Activated CD4-positive, alpha-beta memory T cell treated with anti-CD3 and anti-CD28 coated beads, Interleukin-2, amount 10 ng/mL, durations not matched to agents 7 days and 5 days (primary cell): ENCODE measurements around the gene SLC26A6. TPM values are rescaled to one million over a fixed set of nuclear protein-coding genes. Genes with fewer than 3 reads are reported as not detected.

Source experiments
- CTCF ChIA-PET: fragments of 350-600 bp; sonication (Branson Sonifier 250); formaldehyde crosslinking; loops from one replicate; lab custom pipeline; 2021; ENCODE audit warnings: antibody characterized with exemption, inconsistent platforms; lab: Charles Lee
- POLR2A ChIA-PET: fragments of 350-600 bp; sonication (Branson Sonifier 250); formaldehyde crosslinking; loops from one replicate; lab custom pipeline; 2021; ENCODE audit warnings: antibody characterized with exemption; lab: Charles Lee
- DNase-seq: peaks from one replicate; pipeline ENCODE4 v3.0.0-alpha.2; 2020
- H3K27ac Mint-ChIP-seq: one replicate; pipeline ENCODE4 v1.8.0; 2021; ENCODE audit warnings: mild to moderate bottlenecking, mixed read lengths
- H3K27me3 Mint-ChIP-seq: one replicate; pipeline ENCODE4 v1.8.0; 2021; ENCODE audit warnings: mixed read lengths
- H3K36me3 Mint-ChIP-seq: one replicate; pipeline ENCODE4 v1.8.0; 2021; ENCODE audit warnings: low read depth, mixed read lengths
- H3K4me1 Mint-ChIP-seq: one replicate; pipeline ENCODE4 v1.8.0; 2021; ENCODE audit warnings: mixed read lengths
- H3K4me3 Mint-ChIP-seq: one replicate; pipeline ENCODE4 v1.8.0; 2021; ENCODE audit warnings: mild to moderate bottlenecking, mixed read lengths
- H3K9me3 Mint-ChIP-seq: one replicate; pipeline ENCODE4 v1.8.0; 2021; ENCODE audit warnings: mixed read lengths
- total RNA-seq, 2 experiments: library from RNA; stranded (reverse); gene quantifications; one replicate each; pipeline ENCODE4 v1.2.3, GENCODE V29; 2021

The SLC26A6 gene
- total RNA-seq, 2 experiments from 2014 or later = 55.4 to 56.0 TPM

DNA sequence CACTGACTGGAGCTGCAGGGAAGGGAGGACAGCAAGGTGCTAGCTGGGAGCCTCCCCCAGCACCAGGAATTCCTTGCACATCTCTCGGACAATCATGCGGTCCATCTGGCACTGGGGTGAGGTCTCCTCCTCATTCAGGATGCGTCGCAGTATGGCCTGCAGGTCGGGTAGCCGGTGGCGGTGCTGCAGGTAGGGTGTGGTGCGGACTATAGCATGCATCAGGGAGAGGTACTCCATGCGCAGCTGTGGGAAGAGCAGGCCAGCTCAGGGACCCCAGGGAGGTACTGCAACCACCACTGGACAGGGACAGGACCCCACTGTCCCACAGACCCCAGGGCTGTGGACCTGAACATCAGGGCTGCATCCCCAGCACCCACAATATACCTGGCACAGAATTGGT is 39.2 kb upstream of the SLC26A6 start:
- H3K4me1 Mint-ChIP-seq = peaks cover 7% of the 10 kb centered on the region
- no peak overlapping the region for H3K27ac Mint-ChIP-seq
- DNase-seq = no peak
- H3K36me3 Mint-ChIP-seq = peaks cover 45% of the 10 kb centered on the region
- POLR2A ChIA-PET = interaction anchor here (0.8 to 1.6 kb wide), 7 partner anchors 9 to 302 kb away, joined by 3 to 5 read pairs (median 4); partner anchors contain the start of genes CELSR3 and SLC26A6
- H3K9me3 Mint-ChIP-seq = no peaks in the 10 kb centered on the region
- no peaks in the 10 kb centered on the region for H3K27me3 Mint-ChIP-seq
- CTCF ChIA-PET = interaction anchor here (0.5 to 1.4 kb wide), 2 partner anchors 9 to 12 kb away, joined by 3 to 5 read pairs; no protein-coding TSS in a partner anchor
- no peak overlapping the region for H3K4me3 Mint-ChIP-seq

DNA sequence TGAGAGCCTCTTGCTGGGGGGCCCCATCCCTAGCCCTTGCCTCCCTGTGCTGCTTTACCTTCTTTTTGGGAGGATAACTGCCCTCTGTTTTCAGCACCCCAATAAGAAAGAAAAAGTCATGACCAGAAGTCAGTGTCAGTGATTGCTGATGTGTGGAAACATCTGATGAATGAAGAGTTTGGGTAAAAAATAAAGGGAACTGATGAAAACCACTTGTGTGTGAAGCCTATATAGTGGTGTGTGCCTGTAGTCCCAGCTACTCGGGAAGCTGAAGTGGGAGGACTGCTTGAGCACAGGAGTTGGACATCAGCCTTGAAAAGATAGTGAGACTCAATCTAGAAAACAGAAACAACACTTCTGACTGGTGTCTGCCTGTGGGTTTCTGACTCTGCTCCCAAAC is 37.3 kb upstream of the SLC26A6 start:
- no peak for DNase-seq
- H3K4me3 Mint-ChIP-seq = no peak overlapping the region
- ChIA-PET POLR2A (no interaction called here), CTCF (no interaction called here)
- H3K27me3 Mint-ChIP-seq = no peaks in the 10 kb centered on the region
- no peaks in the 10 kb centered on the region for H3K4me1 Mint-ChIP-seq
- no peaks in the 10 kb centered on the region for H3K9me3 Mint-ChIP-seq
- H3K27ac Mint-ChIP-seq = no peak overlapping the region
- peaks cover 30% of the 10 kb centered on the region for H3K36me3 Mint-ChIP-seq

DNA sequence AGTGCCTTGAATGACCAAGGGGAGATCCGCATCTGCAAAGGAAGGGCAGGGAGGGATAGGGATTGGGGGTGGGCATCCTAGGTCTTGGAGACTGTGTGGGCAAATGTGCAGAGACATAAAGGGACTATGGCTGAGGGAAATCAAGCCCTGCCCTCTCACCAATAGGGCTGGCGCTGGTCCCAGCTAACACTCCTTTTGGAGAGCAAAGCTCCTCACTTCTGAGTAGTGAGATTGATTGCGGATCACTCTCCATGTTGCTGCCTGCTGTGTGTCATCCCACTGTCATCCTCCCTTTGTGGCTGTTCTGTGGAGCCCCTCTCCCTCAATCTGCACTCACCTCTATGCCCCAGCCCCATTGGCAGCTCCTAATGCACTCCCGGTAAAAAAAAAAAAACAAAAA is 29.7 kb upstream of the SLC26A6 start:
- H3K36me3 Mint-ChIP-seq = peaks cover 8% of the 10 kb centered on the region
- H3K27ac Mint-ChIP-seq = no peak overlapping the region
- peaks cover 23% of the 10 kb centered on the region for H3K4me1 Mint-ChIP-seq
- no peak overlapping the region for H3K4me3 Mint-ChIP-seq
- H3K27me3 Mint-ChIP-seq = peaks cover 4% of the 10 kb centered on the region
- ChIA-PET CTCF (interaction anchor here (0.9 to 2.1 kb wide), 7 partner anchors 10 to 429 kb away, joined by 3 to 6 read pairs (median 4); partner anchors contain the start of genes IP6K2, NCKIPSD, QRICH1 and UQCRC1), POLR2A (interaction anchor here (1.1 to 2.3 kb wide), 4 partner anchors 9 to 428 kb away, joined by 3 to 7 read pairs (median 4); no protein-coding TSS in a partner anchor)
- no peak for DNase-seq
- no peaks in the 10 kb centered on the region for H3K9me3 Mint-ChIP-seq

DNA sequence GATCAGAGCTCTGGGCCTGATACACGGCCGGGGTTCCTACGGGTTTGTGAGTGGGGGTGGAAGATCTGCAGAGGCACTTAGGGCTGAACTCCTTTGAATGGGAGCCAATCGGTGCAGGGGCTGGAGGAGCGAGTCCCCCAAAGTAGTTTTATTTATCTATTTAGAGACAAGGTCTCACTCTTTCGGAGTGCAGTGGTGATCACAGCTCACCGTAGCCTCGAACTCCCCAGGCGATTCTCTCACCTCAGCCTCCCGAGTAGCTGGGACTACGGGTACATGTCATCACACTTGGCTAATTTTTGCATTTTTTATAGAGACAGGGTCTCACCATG is 29.0 kb upstream of the SLC26A6 start:
- POLR2A ChIA-PET = interaction anchor here (0.7 to 2.3 kb wide), 5 partner anchors 10 to 430 kb away, joined by 3 to 7 read pairs (median 4); partner anchors contain the start of gene QRICH1
- Mint-ChIP-seq H3K9me3 (no peaks in the 10 kb centered on the region), H3K27ac (no peak overlapping the region)

DNA sequence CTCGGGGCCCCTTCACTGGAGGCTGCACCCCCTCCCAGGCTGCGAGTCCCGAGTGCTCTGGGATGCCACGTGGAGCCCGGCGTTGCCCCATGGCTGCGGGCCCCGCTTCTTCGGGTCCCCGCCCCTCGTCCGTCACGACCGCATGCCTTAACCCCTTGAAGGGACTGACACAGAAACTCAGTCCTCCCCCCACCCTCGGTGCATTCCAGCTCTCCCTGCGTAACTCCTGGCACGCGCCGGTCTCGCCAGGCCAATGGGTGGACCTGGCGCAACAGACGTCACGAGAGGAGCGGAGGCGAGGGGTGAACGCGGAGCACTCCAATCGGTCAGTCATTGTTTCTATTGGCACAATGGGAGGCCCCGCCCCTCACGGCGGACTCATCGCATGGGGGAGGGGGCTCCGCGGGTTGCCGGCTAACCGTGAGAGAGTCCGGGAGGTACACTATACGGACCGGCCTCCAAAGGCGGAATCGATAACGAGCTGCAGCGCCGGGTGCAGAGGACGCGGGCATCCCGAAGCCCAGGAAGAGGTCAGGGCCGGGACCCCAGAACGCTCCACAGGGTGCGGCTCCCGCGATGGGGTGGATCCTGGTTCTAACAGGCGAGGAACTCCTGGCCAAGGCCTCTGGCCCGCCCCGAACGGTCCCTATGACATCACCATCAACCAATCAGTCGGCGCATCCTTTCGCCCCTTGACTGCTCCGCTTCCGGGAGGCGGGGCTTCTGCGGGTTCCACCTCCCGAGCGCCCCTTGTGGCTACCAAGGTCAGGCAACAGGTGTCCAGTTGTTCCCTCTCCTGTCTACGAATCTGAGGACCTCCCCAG is 28.4 kb upstream of the SLC26A6 start:
- CTCF ChIA-PET = interaction anchor here (0.8 to 3.5 kb wide), 12 partner anchors 8 to 430 kb away, joined by 3 to 19 read pairs (median 4); partner anchors contain the start of genes IP6K2, NCKIPSD, QRICH1 and SLC26A6
- no peaks in the 10 kb centered on the region for H3K9me3 Mint-ChIP-seq
- peak; percentile 97 for DNase-seq
- POLR2A ChIA-PET = interaction anchor here (0.7 to 2.8 kb wide), 11 partner anchors 11 to 476 kb away, joined by 3 to 25 read pairs (median 3); partner anchors contain the start of genes CDC25A, PFKFB4, QRICH1 and SLC26A6
- H3K36me3 Mint-ChIP-seq = peaks cover 8% of the 10 kb centered on the region
- H3K27me3 Mint-ChIP-seq = peaks cover 4% of the 10 kb centered on the region
- H3K27ac Mint-ChIP-seq = peak overlapping the region; percentile 78
- H3K4me3 Mint-ChIP-seq = peak overlapping the region; percentile 81
- H3K4me1 Mint-ChIP-seq = peaks cover 23% of the 10 kb centered on the region

More for the DNA sequence above, 29.0 kb upstream of the SLC26A6 start:
- Mint-ChIP-seq H3K4me1 (peaks cover 23% of the 10 kb centered on the region), H3K4me3 (peak overlapping the region; percentile 81), H3K36me3 (peaks cover 8% of the 10 kb centered on the region), H3K27me3 (peaks cover 4% of the 10 kb centered on the region)
- no peak for DNase-seq
- CTCF ChIA-PET = interaction anchor here (0.9 to 3.5 kb wide), 9 partner anchors 9 to 430 kb away, joined by 3 to 19 read pairs (median 4); partner anchors contain the start of genes IP6K2, NCKIPSD, QRICH1 and SLC26A6

DNA sequence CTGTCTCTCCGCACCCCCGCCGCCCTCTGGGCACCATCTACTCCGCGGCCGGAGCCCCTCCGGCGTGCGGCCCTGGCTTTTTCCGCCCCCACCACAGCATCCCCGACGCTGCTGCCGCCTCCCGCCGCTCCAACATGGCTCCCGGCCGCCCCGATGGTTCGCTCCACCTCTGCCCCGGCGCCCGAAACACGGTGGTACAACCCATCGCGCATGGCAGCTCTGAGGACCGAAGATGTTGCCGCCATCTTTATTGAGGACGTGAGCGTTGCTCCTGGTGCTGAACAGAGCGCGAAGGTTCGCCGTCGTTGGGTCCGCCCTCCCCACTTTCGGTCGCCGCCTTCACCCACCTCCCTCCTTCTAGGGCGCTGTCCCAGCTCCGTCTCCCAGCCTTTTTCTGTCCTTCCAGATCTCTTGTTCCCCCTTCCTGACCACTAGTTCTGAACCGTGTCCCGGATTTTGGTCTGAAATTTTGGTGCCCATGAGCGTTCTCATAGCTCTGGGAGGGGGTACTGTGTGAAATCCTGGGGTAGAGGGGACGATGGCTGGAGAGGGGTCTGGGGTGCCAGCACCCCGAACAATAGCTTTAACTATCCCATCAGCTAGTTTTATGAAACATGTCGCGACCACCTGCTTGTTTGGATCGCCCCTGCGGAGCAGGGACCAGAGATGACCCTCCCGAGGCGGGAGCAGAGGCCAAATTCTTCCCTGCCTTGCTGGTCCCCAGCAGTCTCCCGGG is 27.7 kb upstream of the SLC26A6 start, which contains the start of gene CELSR3:
CELSR3 (minus strand) TSS at position 134 of the 736 bp plus-strand sequence. CDS start 252 bp downstream, outside the sequence.
- peak within 1 kb of the TSS; percentile 81 for H3K4me3 Mint-ChIP-seq
- POLR2A ChIA-PET = interaction anchor here (0.7 to 2.8 kb wide), 13 partner anchors 12 to 475 kb away, joined by 3 to 25 read pairs (median 3); partner anchors contain the start of genes CDC25A, IP6K2, PFKFB4 and QRICH1
- CTCF ChIA-PET = interaction anchor here (0.8 to 3.5 kb wide), 5 partner anchors 22 to 53 kb away, joined by 3 to 19 read pairs (median 4); partner anchors contain the start of genes NCKIPSD, SLC26A6 and UQCRC1
- H3K27ac Mint-ChIP-seq = peak within 1 kb of the TSS; percentile 78
- peak; percentile 83 for DNase-seq
- H3K27me3 Mint-ChIP-seq = peaks cover 4% of the 10 kb centered on the region
- H3K9me3 Mint-ChIP-seq = no peaks in the 10 kb centered on the region
- H3K36me3 Mint-ChIP-seq = peaks cover 6% of the 10 kb centered on the region
- peaks cover 23% of the 10 kb centered on the region for H3K4me1 Mint-ChIP-seq

DNA sequence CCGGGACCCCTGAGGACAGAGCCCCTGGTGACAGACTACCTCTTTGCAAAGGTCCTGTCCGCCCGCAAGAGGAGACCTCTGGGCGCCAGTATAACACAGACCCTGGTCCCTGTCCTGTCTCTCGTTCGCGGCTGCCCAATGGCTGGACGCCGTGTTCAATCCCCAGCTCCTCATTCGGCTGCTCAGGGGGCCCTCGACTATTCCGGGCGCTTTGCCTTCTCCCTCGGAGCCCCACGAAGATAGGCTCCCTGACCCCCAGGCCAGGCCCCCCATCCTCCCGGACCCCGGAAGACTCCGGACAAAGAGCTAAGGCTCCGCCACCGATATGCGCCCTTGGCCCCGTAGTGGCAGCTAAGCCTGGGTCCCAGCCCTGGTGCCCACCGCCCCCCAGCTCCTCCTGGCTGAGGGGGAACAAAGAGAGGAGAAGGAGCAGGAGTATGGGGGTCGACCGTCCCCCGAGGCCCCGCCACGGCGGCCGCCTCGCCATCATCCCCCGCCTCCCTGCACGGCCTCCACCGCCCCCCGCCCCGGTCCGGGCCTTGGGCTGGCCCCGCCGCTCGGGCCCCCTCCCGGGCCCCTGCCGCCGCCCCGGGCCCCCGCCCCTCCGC is 27.0 kb upstream of the SLC26A6 start:
- H3K9me3 Mint-ChIP-seq = no peaks in the 10 kb centered on the region
- CTCF ChIA-PET = interaction anchor here (0.9 to 3.5 kb wide), 5 partner anchors 24 to 394 kb away, joined by 3 to 19 read pairs (median 4); partner anchors contain the start of genes NCKIPSD, SLC26A6 and UQCRC1
- no peak overlapping the region for H3K27ac Mint-ChIP-seq
- peaks cover 6% of the 10 kb centered on the region for H3K36me3 Mint-ChIP-seq
- DNase-seq = no peak
- H3K4me3 Mint-ChIP-seq = peak overlapping the region; percentile 43
- POLR2A ChIA-PET = interaction anchor here (1.0 to 2.8 kb wide), 10 partner anchors 12 to 431 kb away, joined by 3 to 25 read pairs (median 4); partner anchors contain the start of genes IP6K2, QRICH1 and SLC26A6
- peaks cover 4% of the 10 kb centered on the region for H3K27me3 Mint-ChIP-seq
- peaks cover 29% of the 10 kb centered on the region for H3K4me1 Mint-ChIP-seq

DNA sequence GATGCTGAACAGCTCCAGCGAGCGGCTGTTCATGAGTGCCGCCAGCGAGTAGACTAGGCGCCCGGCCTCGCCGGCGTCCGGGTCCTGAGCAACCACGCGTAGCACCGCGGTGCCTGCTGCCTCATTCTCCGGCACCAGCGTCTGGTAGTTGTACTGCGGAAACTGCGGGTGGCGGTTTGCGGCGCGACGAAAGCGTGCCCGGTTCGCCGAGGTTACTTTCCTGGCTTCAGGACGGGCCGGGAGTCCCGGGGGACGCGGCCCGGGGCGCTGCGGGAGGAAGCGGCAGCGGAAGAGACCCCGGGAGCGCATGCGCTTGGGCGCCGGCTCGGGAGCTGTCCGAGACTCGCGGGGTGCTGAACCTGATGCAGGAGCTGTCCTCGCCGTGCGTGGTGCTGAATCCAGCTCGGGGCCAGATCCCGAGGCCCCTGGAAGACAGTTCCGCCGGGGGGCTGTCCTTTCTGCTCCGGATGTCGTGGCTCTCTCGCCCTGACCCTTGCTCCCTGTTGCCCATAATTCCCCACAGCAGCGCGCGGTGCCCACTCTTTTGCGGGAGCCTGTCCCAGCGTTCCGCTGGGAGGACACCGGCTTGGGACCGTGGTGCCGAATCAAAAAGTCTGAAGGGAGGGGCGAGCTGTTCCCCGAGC is 26.4 kb upstream of the SLC26A6 start:
- CTCF ChIA-PET = interaction anchor here (0.9 to 3.5 kb wide), 4 partner anchors 24 to 394 kb away, joined by 3 to 19 read pairs (median 8); partner anchors contain the start of genes NCKIPSD and SLC26A6
- peak overlapping the region; percentile 21 for H3K27ac Mint-ChIP-seq
- H3K27me3 Mint-ChIP-seq = peaks cover 4% of the 10 kb centered on the region
- POLR2A ChIA-PET = interaction anchor here (1.0 to 2.8 kb wide), 6 partner anchors 13 to 56 kb away, joined by 3 to 25 read pairs (median 4); partner anchors contain the start of genes IP6K2 and SLC26A6
- H3K4me1 Mint-ChIP-seq = peaks cover 35% of the 10 kb centered on the region
- H3K4me3 Mint-ChIP-seq = peak overlapping the region; percentile 43
- H3K9me3 Mint-ChIP-seq = no peaks in the 10 kb centered on the region
- H3K36me3 Mint-ChIP-seq = peaks cover 6% of the 10 kb centered on the region
- peak; percentile 80 for DNase-seq

DNA sequence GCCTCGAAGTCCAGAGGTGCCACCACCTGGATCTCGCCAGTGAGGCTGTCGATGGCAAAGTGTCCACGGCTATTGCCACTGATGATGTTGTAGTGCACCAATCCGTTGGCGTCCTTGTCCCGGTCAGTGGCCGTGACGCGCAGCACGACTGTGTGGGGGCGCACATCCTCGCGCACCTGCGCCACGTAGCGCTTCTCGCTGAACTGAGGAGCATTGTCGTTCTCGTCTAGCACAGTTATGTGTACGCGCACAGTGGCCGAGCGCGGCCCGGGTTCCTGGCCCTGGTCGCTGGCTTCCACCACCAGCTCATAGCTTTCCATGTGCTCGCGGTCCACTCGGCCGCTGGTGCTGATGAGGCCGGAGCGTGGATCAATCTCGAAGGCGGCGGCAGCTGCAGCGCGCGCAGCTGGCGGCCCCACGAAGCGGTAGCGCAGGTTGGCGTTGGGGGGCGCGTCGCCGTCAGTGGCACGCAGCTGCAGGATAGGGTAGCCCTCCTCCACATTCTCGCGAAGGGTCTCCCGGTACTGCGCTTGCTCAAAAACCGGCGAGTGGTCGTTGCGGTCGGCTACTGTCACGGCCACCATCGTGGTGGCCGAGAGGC is 25.6 kb upstream of the SLC26A6 start:
- H3K27me3 Mint-ChIP-seq = peaks cover 4% of the 10 kb centered on the region
- no peak overlapping the region for H3K4me3 Mint-ChIP-seq
- POLR2A ChIA-PET = interaction anchor here (1.3 to 2.8 kb wide), 2 partner anchors 26 to 56 kb away, joined by 4 to 25 read pairs; partner anchors contain the start of genes IP6K2 and SLC26A6
- H3K36me3 Mint-ChIP-seq = peaks cover 3% of the 10 kb centered on the region
- no peak overlapping the region for H3K27ac Mint-ChIP-seq
- no peaks in the 10 kb centered on the region for H3K9me3 Mint-ChIP-seq
- no peak for DNase-seq
- peaks cover 36% of the 10 kb centered on the region for H3K4me1 Mint-ChIP-seq
- CTCF ChIA-PET = interaction anchor here (2.9 to 3.5 kb wide), 2 partner anchors 25 kb away, joined by 13 to 19 read pairs; partner anchors contain the start of genes NCKIPSD and SLC26A6

DNA sequence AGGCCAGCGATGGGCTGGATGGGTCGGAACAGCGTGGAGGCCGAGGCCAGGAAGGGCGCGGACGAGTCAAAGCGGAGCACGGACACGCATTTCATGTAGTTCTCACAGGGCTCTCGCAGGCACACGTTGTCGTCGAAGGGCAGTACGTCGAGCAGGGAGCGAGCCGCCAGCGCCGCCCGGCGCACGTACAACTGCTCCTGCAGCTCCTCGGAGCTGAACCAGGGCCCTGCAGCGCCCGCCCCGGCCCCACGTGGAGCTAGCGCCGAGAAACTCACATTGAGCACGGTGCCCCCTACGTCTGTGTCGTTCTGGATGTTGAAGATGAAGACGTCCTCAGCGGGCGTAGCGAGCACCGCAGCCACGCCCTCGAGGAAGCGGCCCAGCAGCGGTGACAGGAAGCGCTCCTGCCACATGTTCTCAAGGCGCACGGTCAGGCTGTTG is 21.6 kb upstream of the SLC26A6 start:
- Mint-ChIP-seq H3K4me3 (peak overlapping the region; percentile 68), H3K27me3 (no peaks in the 10 kb centered on the region), H3K9me3 (no peaks in the 10 kb centered on the region), H3K36me3 (peaks cover 3% of the 10 kb centered on the region), H3K27ac (peak overlapping the region; percentile 72), H3K4me1 (peaks cover 31% of the 10 kb centered on the region)
- CTCF ChIA-PET = interaction anchor here (0.8 to 2.3 kb wide), 4 partner anchors 12 to 256 kb away, joined by 3 to 12 read pairs (median 3); partner anchors contain the start of gene SLC26A6
- POLR2A ChIA-PET = interaction anchor here (1.1 to 2.6 kb wide), 4 partner anchors 17 to 184 kb away, joined by 5 to 11 read pairs (median 6); partner anchors contain the start of genes IP6K2 and SLC26A6
- peak; percentile 47 for DNase-seq
